SU-DHL-6 (cell line): ENCODE data around the gene CTNNBIP1.

ENCODE experiments used
- H2AFZ ChIP-seq: fragments of 200-600 bp; sonication (generic); 2 replicates; pipeline ENCODE4 v1.6.1; 2014; ENCODE audit warnings: low read depth, mild to moderate bottlenecking, moderate library complexity, mixed read lengths, antibody characterized with exemption, low read length; ENCODE audit not compliant: severe bottlenecking
- H3F3A ChIP-seq: fragments of 200-600 bp; shearing (Covaris generic); 2 replicates; pipeline ENCODE4 v1.6.0; 2016; ENCODE audit warnings: antibody characterized with exemption, mild to moderate bottlenecking; ENCODE audit not compliant: insufficient read depth
- H3K27ac ChIP-seq: fragments of 200-600 bp; sonication (generic); 2 replicates; pipeline ENCODE4 v1.5.1; 2016; ENCODE audit warnings: low read depth, mild to moderate bottlenecking, low read length, moderate library complexity, mixed read lengths
- H3K27me3 ChIP-seq: fragments of 200-600 bp; sonication (generic), shearing (Covaris generic); 2 replicates; pipeline ENCODE4 v1.6.0; 2014; ENCODE audit warnings: mild to moderate bottlenecking, low read length
- H3K36me3 ChIP-seq: fragments of 200-600 bp; sonication (generic); 2 replicates; pipeline ENCODE4 v1.6.1; 2014; ENCODE audit warnings: mild to moderate bottlenecking, low read length, mixed read lengths
- H3K4me2 ChIP-seq: fragments of 300-600, 200-600 bp; shearing (Covaris generic), sonication (generic); 2 replicates; pipeline ENCODE4 v1.6.0; 2014; ENCODE audit warnings: low read length, low read depth, mild to moderate bottlenecking; ENCODE audit not compliant: poor library complexity, severe bottlenecking
- H3K4me3 ChIP-seq: fragments of 200-600 bp; sonication (generic); 2 replicates; pipeline ENCODE4 v1.5.1; 2014; ENCODE audit warnings: antibody characterized with exemption, low read length, mild to moderate bottlenecking, mixed read lengths; ENCODE audit not compliant: insufficient read depth, poor library complexity, severe bottlenecking
- H3K79me2 ChIP-seq: fragments of 200-600 bp; sonication (generic); 2 replicates; pipeline ENCODE4 v1.6.1; 2014; ENCODE audit warnings: mild to moderate bottlenecking, low read length, moderate library complexity; ENCODE audit not compliant: insufficient read depth
- H3K9ac ChIP-seq: fragments of 200-600 bp; sonication (generic); 2 replicates; pipeline ENCODE4 v1.7.0; 2014; ENCODE audit warnings: mild to moderate bottlenecking, low read length
- H3K9me2 ChIP-seq: fragments of 200-600 bp; sonication (generic); replicated peaks from 2 replicates; pipeline ENCODE4 v1.6.1; 2014; ENCODE audit warnings: low read length; ENCODE audit not compliant: insufficient read depth
- H3K9me3 ChIP-seq: fragments of 200-600 bp; sonication (generic); 2 replicates; pipeline ENCODE4 v1.6.1; 2014; ENCODE audit warnings: low read length, mixed read lengths; ENCODE audit not compliant: insufficient read depth
- H4K20me1 ChIP-seq: fragments of 200-600 bp; sonication (generic); 2 replicates; pipeline ENCODE4 v1.6.1; 2014; ENCODE audit warnings: low read depth, mild to moderate bottlenecking, antibody characterized with exemption, low read length, moderate library complexity, mixed read lengths
- EZH2phosphoT487 ChIP-seq: fragments of 200-600 bp; sonication (generic), shearing (Covaris generic); conservative IDR thresholded peaks from 2 replicates; pipeline ENCODE4 v1.6.1; 2018; ENCODE audit warnings: mild to moderate bottlenecking, antibody characterized with exemption, low read length, moderate library complexity, mixed read lengths
- TF ChIP-seq, protein P1 (sequence below): fragments of 200-600 bp; sonication (generic); IDR thresholded peaks from one replicate; pipeline ENCODE4 v1.5.1; 2017; ENCODE audit warnings: antibody characterized with exemption, mild to moderate bottlenecking, low read length, moderate library complexity; ENCODE audit not compliant: insufficient read depth, poor library complexity, severe bottlenecking

Gene CTNNBIP1

DNA sequence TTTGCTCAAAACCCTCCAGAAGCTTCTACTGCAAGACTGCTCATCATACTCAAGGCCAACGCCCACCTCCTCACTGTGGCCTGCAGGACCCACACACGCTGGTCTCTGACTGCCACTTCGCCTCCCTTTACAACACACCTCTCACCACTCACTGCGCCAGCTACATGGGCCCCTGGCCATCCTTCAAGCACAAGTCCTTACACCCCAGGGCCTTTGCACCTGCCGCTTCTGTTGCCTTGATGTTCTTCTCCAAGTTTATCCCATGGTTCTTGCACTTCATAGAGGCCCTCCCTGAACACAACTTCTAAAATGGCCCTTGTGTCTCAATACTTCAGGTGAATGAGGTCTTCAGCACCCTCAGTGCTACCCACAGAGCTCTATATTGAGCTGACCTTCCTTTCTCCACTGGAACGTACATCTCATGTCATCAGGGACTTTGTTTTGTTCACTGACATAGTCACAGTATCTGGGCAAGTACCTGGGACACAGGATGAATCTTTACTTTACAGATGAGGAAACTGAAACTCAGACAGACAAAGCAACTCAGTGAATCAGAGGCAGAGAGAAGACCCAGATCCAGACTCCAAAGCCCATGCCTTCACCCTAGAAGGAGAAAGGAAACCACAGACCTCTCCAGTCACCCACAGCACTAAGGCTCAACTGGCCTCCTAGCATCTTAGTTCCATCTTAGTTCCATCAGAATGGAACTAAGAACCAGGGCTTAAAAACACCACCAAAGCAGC lies 51.6 kb downstream of the CTNNBIP1 start:
- H3K36me3 ChIP-seq = peaks cover 4% of the 10 kb centered on the region
- H3K27me3 ChIP-seq = no peaks in the 10 kb centered on the region
- H3F3A ChIP-seq = peaks cover 34% of the 10 kb centered on the region
- no peak overlapping the region for H2AFZ ChIP-seq
- H3K9ac ChIP-seq = no peak overlapping the region
- H3K9me2 ChIP-seq = no peaks in the 10 kb centered on the region
- no peak overlapping the region for H3K4me2 ChIP-seq
- peak overlapping the region; percentile 6; the same call in 1 of the 2 replicates for H3K27ac ChIP-seq
- H3K4me3 ChIP-seq = no peak overlapping the region
- no peaks in the 10 kb centered on the region for H3K9me3 ChIP-seq
- no peaks in the 10 kb centered on the region for H3K79me2 ChIP-seq
- TF ChIP-seq, protein P1, sequence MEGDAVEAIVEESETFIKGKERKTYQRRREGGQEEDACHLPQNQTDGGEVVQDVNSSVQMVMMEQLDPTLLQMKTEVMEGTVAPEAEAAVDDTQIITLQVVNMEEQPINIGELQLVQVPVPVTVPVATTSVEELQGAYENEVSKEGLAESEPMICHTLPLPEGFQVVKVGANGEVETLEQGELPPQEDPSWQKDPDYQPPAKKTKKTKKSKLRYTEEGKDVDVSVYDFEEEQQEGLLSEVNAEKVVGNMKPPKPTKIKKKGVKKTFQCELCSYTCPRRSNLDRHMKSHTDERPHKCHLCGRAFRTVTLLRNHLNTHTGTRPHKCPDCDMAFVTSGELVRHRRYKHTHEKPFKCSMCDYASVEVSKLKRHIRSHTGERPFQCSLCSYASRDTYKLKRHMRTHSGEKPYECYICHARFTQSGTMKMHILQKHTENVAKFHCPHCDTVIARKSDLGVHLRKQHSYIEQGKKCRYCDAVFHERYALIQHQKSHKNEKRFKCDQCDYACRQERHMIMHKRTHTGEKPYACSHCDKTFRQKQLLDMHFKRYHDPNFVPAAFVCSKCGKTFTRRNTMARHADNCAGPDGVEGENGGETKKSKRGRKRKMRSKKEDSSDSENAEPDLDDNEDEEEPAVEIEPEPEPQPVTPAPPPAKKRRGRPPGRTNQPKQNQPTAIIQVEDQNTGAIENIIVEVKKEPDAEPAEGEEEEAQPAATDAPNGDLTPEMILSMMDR = no peak
- no peak for TF ChIP-seq EZH2phosphoT487
- H4K20me1 ChIP-seq = no peaks in the 10 kb centered on the region

- Histone ChIP-seq H4K20me1 (no peaks in the 10 kb centered on the region), H3K27me3 (no peaks in the 10 kb centered on the region), H3K4me3 (no peak overlapping the region), H3K9ac (no peak overlapping the region), H3K9me3 (no peaks in the 10 kb centered on the region), H3K4me2 (no peak overlapping the region), H3K9me2 (no peaks in the 10 kb centered on the region), H3K79me2 (peaks cover 12% of the 10 kb centered on the region), H3K36me3 (peaks cover 10% of the 10 kb centered on the region), H2AFZ (no peak overlapping the region), H3K27ac (peak overlapping the region; percentile 22; the same call in 1 of the 2 replicates), H3F3A (peaks cover 23% of the 10 kb centered on the region; the same call in 1 of the 2 replicates)
- TF ChIP-seq, protein P1 = no peak
- TF ChIP-seq EZH2phosphoT487 = no peak
These were observed 54.9 kb downstream of the CTNNBIP1 start for GRCh38 chr1:9855186-9855585.

DNA sequence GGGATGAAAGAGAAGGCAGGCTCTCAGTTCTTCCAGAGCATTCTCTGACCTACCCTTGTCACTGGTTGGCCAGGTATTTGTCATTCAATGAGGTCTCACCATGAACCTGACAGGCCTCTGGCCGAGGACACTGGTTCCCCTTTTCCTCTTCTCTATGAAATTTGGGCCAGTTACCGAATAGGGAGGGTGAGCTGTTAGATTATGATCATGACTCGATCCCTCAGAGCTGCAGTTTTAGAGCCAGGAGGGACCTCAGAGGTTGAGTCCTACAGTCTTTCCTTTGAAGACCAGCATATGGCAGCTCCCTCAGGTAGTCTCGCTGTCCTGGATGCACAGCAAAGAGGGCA lies 56.8 kb downstream of the CTNNBIP1 start:
- no peaks in the 10 kb centered on the region for H4K20me1 ChIP-seq
- peaks cover 12% of the 10 kb centered on the region for H3K79me2 ChIP-seq
- H3K9me3 ChIP-seq = no peaks in the 10 kb centered on the region
- peaks cover 10% of the 10 kb centered on the region for H3K36me3 ChIP-seq
- H3K27ac ChIP-seq = no peak overlapping the region; the same call in 1 of the 2 replicates
- no peak overlapping the region for H3K9ac ChIP-seq
- H3K4me3 ChIP-seq = no peak overlapping the region
- H3K27me3 ChIP-seq = no peaks in the 10 kb centered on the region
- no peak overlapping the region for H3K4me2 ChIP-seq
- no peak for TF ChIP-seq EZH2phosphoT487
- TF ChIP-seq, protein P1 = no peak
- no peaks in the 10 kb centered on the region for H3K9me2 ChIP-seq
- H3F3A ChIP-seq = peaks cover 36% of the 10 kb centered on the region
- no peak overlapping the region for H2AFZ ChIP-seq
